ENCODE measurements around the gene SLC52A1.
A peak's percentile ranks its signal among the peaks of the same experiment; 100 is the strongest.

The SLC52A1 gene

DNA sequence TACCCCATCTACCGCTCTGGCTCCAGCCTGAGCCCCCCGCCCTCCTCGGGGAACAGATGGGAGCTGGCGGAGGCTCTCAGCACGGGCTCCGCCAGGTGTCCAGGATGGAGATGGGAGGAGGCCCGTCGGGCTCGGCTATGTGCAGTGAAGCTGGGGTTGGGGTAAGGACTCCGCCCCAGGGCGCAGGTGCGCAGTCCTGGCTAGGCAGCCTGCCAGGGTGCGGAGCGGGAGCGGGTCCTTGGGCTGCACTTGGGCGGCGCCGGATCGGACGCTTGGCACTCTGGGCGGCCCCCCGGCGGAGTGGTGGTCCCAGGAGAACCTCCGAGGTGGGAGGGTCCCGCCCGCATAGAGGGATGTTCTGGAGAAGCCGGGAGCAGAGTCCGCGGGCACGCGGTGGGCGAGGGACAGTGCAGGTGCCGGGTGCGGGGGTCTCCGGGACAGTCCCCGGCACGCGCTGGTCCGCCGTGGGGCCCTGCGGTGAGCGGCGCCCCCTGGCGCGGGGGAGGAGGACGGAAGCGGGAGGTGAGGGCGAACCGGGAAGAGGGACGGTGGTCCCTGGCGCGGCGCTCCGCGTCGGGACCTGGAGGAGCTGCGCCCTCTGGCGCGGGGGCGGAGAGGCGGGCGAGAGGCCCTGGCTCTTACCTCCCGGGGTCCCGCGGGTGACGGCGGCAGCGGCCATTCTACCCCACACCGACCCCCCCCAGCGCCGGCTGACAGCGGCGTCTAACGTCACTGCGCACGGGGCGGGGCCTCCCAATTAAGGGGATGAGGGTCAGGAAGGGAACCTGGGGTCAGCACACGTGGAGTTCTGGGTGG lies 48.1 kb downstream of the SLC52A1 start, which contains the start of gene CAMTA2:
Gene CAMTA2, minus strand, starts transcription at position 725 of the 816 bp plus-strand sequence. CDS start 1,453 bp downstream, outside the sequence.
- DNase-seq = peak; percentile 89

DNA sequence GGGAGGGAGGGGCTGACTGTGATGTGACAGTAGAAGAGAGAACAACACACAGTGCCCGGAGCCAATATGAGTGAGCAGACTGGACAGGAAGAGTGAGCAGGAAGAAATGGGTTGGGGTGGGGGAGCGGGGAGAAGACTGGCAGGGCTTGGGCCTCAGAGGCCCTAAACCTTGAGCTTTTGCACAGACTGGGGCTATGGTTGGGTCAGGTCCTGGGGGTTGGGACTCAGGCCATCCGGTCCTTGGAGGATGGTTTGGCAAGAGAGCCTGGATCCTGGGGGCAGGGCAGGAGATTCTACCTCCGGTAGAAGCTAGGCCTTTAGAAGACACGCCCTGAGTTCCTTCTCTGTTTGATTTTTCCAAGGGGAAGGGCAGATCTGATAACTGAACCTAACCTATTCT lies 48.8 kb downstream of the SLC52A1 start:
- no peak for DNase-seq

Measured in right hindlimb (tissue), 1 donor.